Esophagus squamous epithelium (tissue), 5 donors: ENCODE data around the gene L1CAM. TPM values are rescaled to one million over a fixed set of nuclear protein-coding genes. Genes with fewer than 3 reads are reported as not detected.

Experiments
- DNase-seq: peaks from one replicate; lab custom pipeline; 2025; lab: John Stamatoyannopoulos, UW
- H3K27ac ChIP-seq, 4 donors: fragments of 200-600 bp; sonication (generic); one replicate each; pipeline ENCODE4 v1.5.1; 2016 to 2019; ENCODE audit warnings: mild to moderate bottlenecking in 1 of 4
- H3K27me3 ChIP-seq, 4 donors: fragments of 200-600 bp; sonication (generic); 1 replicate in 3 of 4; 2 replicates in 1 of 4; pipeline versions ENCODE4 v1.5.1 to v1.6.0; 2017 to 2021; ENCODE audit warnings: antibody characterized with exemption in 1 of 4
- H3K36me3 ChIP-seq, 3 donors: fragments of 200-600 bp; sonication (generic); one replicate each; pipeline ENCODE4 v1.5.1; 2016 to 2019
- H3K4me1 ChIP-seq, 3 donors: fragments of 200-600 bp; sonication (generic); one replicate each; pipeline ENCODE4 v1.5.1; 2017 to 2019
- H3K4me3 ChIP-seq, 4 donors: fragments of 200-600 bp; sonication (generic); 1 replicate in 3 of 4; 2 replicates in 1 of 4; pipeline ENCODE4 v1.5.1; 2016 to 2019; ENCODE audit warnings: mild to moderate bottlenecking in 2 of 4, moderate library complexity in 1 of 4
- H3K9me3 ChIP-seq, 3 donors: fragments of 200-600 bp; sonication (generic); one replicate each; pipeline ENCODE4 v1.5.1; 2016 to 2019
- POLR2A ChIP-seq, 4 donors: fragments of 450-650 bp; IDR thresholded peaks; one replicate each; pipeline ENCODE4 v1.6.1; 2017; ENCODE audit warnings: antibody characterized with exemption in 4 of 4, mild to moderate bottlenecking in 4 of 4, moderate library complexity in 3 of 4
- WGBS, 2 donors: methylation state at CpG; one replicate each; pipeline ENCODE4 v1.1.5; 2018; 5-methylcytosine and 5-hydroxymethylcytosine counted together
- intact Hi-C: fragments of 100-400 bp; cut with DNase I; formaldehyde crosslinking; loops from one replicate; pipeline ENCODE4 v1.15.0; 2022
- total RNA-seq, 4 donors: library from RNA; depleted of rRNA; stranded (reverse); fragments of >200 nt; gene quantifications; one replicate each; pipeline ENCODE4 v1.1.0, GENCODE V29; 2016
- TF ChIP-seq, protein P1 (sequence below), 6 experiments: fragments of 450-650 bp in 4 of 6; fragments of 200-600 bp in 2 of 6; sonication (generic) in 2 of 6; IDR thresholded peaks; one replicate each; pipeline ENCODE4 v1.5.1; 2016 to 2019; ENCODE audit warnings: antibody characterized with exemption in 6 of 6, mild to moderate bottlenecking in 4 of 6, moderate library complexity in 4 of 6
- donor health status: DM: yes; HTN: yes; CAD: no.

Gene L1CAM
- total RNA-seq, 4 donors from 2014 or later = 0.35 to 3.2 (median 1.3) TPM

DNA sequence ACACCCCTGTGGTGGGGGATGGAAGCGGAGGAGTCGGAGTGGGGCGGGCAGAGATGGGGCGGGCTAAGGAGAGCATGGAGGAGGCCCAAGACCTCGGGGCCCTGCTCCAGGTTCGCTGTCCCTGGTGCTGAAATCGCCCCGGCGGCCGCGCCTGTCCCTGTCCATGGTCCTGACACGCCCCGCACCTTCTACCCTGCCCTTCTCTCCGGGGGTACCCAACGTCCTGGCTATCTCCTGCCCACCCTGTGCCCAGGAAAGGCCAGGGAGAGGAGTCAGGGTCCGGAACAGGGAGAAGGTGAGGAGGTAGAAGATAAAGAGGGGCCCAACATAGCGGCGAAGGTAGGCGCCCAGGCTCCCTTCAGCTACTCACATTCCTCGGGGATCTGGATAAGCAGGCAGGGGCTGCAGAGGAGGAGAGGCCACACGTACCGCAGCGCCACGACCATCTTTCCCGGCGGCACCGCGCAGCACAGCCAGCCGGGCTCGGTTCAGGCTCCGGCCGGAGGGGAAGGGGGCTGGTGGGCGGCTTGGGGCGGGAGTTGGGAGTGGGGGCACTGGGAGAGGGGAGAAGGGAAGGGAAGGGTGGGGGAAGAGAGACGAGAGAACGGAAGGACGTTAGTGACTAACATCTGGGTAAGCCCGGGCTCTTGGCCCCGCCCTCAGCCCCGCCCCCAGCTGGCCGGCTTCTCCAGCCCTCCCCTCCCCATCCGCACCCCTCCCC is 10.4 kb downstream of the L1CAM start:
- H3K27me3 ChIP-seq = peaks cover 0 to 40% (median 2%) of the 10 kb centered on the region in 4 donors
- no peak for TF ChIP-seq POLR2A (IDR thresholded peaks at IDR 0.05)
- TF ChIP-seq, protein P1, sequence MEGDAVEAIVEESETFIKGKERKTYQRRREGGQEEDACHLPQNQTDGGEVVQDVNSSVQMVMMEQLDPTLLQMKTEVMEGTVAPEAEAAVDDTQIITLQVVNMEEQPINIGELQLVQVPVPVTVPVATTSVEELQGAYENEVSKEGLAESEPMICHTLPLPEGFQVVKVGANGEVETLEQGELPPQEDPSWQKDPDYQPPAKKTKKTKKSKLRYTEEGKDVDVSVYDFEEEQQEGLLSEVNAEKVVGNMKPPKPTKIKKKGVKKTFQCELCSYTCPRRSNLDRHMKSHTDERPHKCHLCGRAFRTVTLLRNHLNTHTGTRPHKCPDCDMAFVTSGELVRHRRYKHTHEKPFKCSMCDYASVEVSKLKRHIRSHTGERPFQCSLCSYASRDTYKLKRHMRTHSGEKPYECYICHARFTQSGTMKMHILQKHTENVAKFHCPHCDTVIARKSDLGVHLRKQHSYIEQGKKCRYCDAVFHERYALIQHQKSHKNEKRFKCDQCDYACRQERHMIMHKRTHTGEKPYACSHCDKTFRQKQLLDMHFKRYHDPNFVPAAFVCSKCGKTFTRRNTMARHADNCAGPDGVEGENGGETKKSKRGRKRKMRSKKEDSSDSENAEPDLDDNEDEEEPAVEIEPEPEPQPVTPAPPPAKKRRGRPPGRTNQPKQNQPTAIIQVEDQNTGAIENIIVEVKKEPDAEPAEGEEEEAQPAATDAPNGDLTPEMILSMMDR (IDR thresholded peaks at IDR 0.05) = no peak
- H3K27ac ChIP-seq = no peak overlapping the region
- H3K9me3 ChIP-seq = no peaks in the 10 kb centered on the region
- no peak for DNase-seq
- no peaks in the 10 kb centered on the region for H3K4me1 ChIP-seq
- intact Hi-C loops = loop anchor here (10.0 kb wide), 1 partner anchor 61 kb away; no protein-coding TSS in a partner anchor
- H3K4me3 ChIP-seq = no peak overlapping the region
- WGBS, 2 donors = 25% methylated on average over 9 of the region's 42 CpGs; no CpG with 5 or more reads in 1 of the 2 donors
- H3K36me3 ChIP-seq = no peaks in the 10 kb centered on the region

DNA sequence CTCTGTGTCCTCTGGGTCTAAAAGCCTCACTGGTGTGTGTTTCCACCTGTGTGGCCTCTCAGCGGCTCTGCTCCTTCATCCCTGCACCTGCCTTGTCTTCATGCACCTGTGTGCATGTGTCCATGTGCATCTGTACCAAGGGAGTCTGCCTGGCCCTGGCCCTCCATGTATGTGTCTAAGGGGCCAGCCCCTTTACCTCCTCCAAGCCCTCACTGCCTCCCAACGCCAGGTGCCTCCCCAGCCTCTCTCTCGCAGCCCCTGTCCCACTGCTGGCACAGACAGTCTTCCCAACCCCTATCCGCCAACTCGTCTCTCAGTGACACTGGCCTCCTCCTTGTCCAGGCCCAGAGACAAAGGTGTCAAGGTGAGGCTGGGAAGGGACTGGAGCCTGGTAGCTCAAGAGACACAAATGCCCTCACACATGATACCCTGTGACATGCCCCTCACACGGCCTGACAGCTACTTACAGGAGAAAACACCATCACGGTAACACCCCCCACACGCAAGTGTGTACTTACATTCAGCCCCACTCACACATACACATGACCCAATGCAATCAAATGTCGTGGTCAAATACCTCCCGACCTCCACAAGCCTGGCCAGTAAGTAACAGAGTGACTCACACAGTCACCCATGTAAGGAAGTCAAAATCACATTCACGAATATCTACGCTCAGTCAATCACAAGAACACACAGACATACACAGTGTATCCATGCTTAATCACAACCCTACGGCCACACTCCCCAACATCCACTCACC is 11.4 kb downstream of the L1CAM start:
- intact Hi-C loops = loop anchor here (10.0 kb wide), 1 partner anchor 60 kb away; no protein-coding TSS in a partner anchor
- Histone ChIP-seq H3K4me1 (no peaks in the 10 kb centered on the region), H3K9me3 (no peaks in the 10 kb centered on the region), H3K4me3 (no peak overlapping the region), H3K27me3 (peaks cover 0 to 30% (median 1%) of the 10 kb centered on the region in 4 donors), H3K27ac (no peak overlapping the region), H3K36me3 (no peaks in the 10 kb centered on the region)
- DNase-seq = no peak
- TF ChIP-seq, protein P1 (IDR thresholded peaks at IDR 0.05) = no peak
- TF ChIP-seq POLR2A (IDR thresholded peaks at IDR 0.05) = no peak
- WGBS, 2 donors = 71 to 81% methylated on average over 8 to 12 of the region's 13 CpGs

DNA sequence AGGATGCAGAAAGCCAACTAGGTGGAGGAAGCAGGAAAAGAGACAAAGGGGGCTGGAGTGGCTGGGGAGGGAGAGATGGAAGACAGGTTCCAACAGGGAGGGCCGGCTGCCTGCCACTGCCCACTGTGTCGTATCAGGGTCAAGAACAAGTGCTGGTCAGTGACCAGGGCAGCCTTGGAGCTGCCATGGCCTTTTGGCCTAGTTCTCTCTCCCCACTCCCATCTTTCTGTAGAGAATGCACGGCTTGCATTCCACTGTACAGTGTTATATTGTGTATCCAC is 11.9 kb downstream of the L1CAM start:
- Histone ChIP-seq H3K27ac (no peak overlapping the region), H3K36me3 (no peaks in the 10 kb centered on the region), H3K4me3 (no peak overlapping the region), H3K27me3 (peaks cover 0 to 25% (median 0%) of the 10 kb centered on the region in 4 donors), H3K9me3 (no peaks in the 10 kb centered on the region), H3K4me1 (no peaks in the 10 kb centered on the region)
- no peak for DNase-seq
- no peak for TF ChIP-seq POLR2A (IDR thresholded peaks at IDR 0.05)
- TF ChIP-seq, protein P1 (IDR thresholded peaks at IDR 0.05) = no peak
- intact Hi-C loops = loop anchor here (10.0 kb wide), 1 partner anchor 59 kb away; no protein-coding TSS in a partner anchor
- 38 to 56% methylated on average over 3 of the region's 3 CpGs for WGBS, 2 donors

DNA sequence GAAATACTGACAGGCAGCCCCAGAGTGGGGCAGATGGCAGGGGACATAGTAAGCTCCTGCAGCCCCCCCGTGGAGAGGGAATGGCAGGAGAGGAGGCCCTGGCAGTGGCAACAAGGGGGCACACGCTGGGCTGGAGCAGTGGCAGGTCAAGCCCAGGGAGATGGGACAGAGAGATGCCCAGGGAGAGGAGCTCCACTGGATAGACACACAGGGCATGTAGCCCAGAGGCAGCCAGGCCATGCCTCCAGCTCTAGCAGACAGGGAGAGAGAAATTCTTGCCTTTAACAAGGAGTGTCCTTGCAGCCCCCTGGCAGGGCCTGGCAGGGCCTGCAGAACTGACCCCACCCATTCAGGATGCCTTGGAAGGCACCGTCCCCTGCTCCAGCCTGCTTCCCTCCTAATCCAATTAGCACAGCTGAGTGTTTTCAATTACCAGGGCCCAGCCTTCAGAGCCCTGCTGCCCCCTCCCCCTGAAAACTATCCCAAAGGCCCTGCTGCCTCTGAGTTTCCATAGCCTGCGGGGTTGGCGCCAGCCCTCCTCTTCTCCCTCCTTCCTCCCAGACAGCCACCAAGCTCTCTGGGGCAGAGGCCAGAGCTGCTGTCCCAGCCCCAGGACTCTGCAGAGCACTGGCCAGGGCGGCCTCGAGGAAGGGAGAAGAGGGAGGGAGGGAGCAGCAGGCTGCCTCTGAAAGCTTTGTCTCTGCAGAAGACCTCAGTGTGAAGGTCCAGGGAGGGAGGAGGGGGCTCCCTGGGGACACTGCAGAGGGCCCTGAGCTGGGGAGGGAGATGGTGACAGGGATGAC is 12.5 kb downstream of the L1CAM start:
- Histone ChIP-seq H3K9me3 (no peaks in the 10 kb centered on the region), H3K27ac (no peak overlapping the region), H3K4me1 (no peaks in the 10 kb centered on the region), H3K36me3 (no peaks in the 10 kb centered on the region), H3K4me3 (no peak overlapping the region), H3K27me3 (peaks cover 0 to 20% (median 0%) of the 10 kb centered on the region in 4 donors)
- WGBS, 2 donors = 26% methylated on average over 2 of the region's 7 CpGs; no CpG with 5 or more reads in 1 of the 2 donors
- no peak for DNase-seq
- TF ChIP-seq, protein P1 (IDR thresholded peaks at IDR 0.05) = no peak
- no peak for TF ChIP-seq POLR2A (IDR thresholded peaks at IDR 0.05)
- intact Hi-C loops = loop anchor here (10.0 kb wide), 1 partner anchor 59 kb away; no protein-coding TSS in a partner anchor
